ENCODE measurements around the gene GLTPD2.

The GLTPD2 gene

DNA sequence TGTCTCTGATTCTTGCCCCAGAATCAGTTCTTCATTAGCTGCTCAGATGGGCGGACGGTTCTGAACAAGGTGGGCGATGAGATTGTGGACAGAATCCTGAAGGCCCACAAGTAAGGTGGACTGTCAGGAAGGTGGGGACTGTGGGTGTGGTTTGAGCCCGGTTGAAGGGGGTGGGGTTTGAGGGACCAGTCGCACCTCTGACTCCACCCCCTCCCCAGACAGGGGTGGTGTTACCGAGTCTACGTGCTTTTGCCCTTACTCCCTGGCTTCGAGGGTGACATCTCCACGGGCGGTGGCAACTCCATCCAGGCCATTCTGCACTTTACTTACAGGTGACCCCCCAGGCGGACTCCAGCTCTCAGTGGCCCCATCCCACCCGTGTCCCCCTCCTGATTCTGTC, 29.5 kb downstream of the GLTPD2 start:
- H3K27ac ChIP-seq, result no peak overlapping the region
- no peak for TF ChIP-seq ZFX (IDR thresholded peaks at IDR 0.05; ENCODE audit: borderline replicate concordance)
- TF ChIP-seq, protein P1, sequence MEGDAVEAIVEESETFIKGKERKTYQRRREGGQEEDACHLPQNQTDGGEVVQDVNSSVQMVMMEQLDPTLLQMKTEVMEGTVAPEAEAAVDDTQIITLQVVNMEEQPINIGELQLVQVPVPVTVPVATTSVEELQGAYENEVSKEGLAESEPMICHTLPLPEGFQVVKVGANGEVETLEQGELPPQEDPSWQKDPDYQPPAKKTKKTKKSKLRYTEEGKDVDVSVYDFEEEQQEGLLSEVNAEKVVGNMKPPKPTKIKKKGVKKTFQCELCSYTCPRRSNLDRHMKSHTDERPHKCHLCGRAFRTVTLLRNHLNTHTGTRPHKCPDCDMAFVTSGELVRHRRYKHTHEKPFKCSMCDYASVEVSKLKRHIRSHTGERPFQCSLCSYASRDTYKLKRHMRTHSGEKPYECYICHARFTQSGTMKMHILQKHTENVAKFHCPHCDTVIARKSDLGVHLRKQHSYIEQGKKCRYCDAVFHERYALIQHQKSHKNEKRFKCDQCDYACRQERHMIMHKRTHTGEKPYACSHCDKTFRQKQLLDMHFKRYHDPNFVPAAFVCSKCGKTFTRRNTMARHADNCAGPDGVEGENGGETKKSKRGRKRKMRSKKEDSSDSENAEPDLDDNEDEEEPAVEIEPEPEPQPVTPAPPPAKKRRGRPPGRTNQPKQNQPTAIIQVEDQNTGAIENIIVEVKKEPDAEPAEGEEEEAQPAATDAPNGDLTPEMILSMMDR (IDR thresholded peaks at IDR 0.05), result no peak

DNA sequence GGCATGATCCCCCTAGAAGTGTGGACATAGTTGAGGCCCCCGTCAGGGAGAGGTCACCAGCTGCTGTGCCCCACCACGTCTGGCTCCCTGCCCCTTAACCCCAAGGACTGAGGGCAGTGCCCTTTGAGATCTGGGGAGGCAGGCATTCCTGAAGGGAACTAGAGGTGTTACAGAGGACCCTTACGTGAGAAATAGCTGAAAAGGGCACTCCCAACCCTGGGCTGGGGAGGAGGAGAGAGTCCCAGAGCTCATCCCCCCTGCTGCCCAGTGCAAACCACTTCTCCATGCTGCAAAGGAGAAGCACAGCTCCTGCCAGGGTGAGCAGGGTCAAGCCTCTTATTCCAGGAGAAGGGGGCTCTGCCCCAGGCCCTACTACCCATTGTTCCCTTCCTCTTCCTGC, 34.1 kb downstream of the GLTPD2 start:
- TF ChIP-seq ZFX (IDR thresholded peaks at IDR 0.05; ENCODE audit: borderline replicate concordance), result no peak
- TF ChIP-seq, protein P1 (IDR thresholded peaks at IDR 0.05), result no peak
- H3K27ac ChIP-seq, result no peak overlapping the region

DNA sequence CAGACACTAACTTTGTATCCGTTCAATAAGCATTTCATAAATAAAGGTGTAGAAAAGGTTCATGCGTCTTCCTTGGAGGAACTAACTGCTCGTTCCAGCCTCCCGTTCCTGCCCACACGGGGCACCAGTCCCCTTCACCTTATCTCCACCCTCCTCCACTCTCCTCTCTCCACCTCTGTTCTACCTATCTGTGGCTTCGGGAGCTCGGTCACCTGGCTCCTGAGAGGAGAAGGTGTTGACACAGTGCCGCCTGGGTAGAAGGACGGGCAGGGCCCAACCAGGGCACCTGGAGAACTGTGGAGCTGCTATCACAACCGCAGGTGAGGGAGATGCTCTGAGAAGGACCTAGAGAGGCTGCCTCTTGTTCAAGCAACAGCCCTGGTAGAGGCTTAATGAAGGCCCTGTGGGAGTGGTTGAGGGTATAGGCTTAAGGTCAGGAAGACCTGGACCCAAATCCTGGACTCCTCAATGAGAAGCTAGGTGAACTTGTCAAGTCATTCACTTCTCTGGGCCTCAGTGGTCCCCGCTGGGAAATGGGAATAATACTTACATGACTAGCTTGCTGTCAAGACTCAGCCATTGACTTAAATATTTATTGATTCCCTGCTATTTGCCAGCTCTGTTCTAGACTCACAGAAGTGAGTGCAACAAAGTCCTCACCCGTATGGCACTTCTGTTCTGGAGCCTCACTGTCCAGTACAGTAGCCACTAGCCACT, 34.8 kb downstream of the GLTPD2 start:
- TF ChIP-seq, protein P1 (IDR thresholded peaks at IDR 0.05), result no peak
- TF ChIP-seq ZFX (IDR thresholded peaks at IDR 0.05; ENCODE audit: borderline replicate concordance), result no peak
- no peak overlapping the region for H3K27ac ChIP-seq

DNA sequence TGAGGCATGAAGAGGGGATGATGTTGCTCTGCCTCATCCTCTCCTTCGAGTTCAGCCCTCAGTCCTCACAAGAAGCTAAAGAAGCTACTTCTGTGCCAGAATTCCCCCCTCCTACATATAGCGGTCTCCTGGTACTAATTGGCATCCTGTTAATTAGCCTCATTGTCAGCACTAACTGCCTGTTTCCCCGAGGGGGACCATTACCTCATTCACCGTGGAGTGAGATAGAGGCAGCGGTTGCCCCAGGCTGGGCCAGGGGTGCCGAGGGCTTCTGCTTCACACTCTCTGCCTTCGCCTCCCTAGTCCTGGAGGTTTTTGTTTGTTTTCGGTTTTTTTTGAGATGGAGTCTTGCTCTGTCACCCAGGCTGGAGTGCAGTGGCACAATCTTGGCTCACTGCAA, 38.6 kb downstream of the GLTPD2 start:
- TF ChIP-seq ZFX (IDR thresholded peaks at IDR 0.05; ENCODE audit: borderline replicate concordance), result no peak
- TF ChIP-seq, protein P1 (IDR thresholded peaks at IDR 0.05), result no peak
- H3K27ac ChIP-seq, result no peak overlapping the region

DNA sequence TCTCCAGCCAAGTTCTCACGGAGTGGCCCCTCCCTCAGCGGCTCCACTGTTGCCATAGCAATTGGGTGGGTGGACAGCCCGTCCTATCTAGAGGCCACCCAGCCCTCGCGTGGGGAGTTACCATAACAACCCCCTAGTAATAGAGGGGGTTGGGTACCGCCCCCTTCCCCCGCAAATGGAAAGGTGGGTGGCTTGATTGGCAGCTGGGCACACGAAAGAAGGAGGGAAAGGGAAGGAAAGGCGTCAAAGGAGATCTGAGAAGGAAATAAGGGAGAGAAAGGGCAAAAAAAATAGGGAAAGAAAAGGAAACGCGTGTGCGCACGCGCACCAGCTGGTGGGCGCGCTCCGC, 44.0 kb downstream of the GLTPD2 start:
- H3K27ac ChIP-seq, result peak overlapping the region; percentile 79

DNA sequence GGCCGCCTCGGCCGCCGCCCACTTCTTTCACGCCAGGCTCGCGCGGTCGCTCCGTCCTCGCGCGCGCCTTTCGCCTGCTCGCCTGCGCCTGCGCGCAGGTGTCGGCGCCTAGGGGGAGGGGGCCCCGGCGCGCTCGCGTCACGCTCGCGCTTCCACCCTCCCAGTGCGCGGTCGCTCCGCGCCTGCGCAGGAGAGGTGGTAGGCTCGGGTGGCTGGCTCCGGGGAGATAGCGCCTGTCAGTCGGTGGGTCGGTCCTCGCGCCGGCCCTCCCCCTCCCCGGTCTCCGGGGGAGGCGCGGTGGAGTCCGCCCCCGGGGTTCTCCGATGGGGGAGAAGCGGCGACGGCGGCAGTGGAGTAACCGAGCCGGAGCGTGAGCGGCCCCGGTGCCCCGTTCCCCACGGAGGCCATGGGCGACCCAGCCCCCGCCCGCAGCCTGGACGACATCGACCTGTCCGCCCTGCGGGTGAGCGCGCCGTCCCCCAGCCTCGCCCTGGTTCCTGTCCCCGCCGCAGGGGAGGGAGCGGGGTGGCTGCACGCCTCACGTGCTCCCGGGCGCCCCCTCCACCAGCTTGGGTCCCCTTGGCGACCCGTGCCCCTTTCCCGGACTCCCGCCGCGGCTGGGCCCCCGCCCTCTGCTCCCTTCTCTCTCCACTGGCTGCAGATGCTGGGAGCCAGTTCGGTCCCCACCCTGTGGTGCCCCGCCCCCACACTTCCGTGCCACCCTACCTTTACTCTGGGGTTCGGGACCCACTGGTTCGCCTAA, 44.6 kb downstream of the GLTPD2 start, which contains the start of gene MINK1:
MINK1 (plus strand) TSS at position 163 of the 763 bp plus-strand sequence; CDS start at position 407, 244 bp downstream.
- TF ChIP-seq, protein P1 (IDR thresholded peaks at IDR 0.05), result no peak
- TF ChIP-seq ZFX (IDR thresholded peaks at IDR 0.05; ENCODE audit: borderline replicate concordance), result no peak
- peak within 1 kb of the TSS; percentile 79 for H3K27ac ChIP-seq

DNA sequence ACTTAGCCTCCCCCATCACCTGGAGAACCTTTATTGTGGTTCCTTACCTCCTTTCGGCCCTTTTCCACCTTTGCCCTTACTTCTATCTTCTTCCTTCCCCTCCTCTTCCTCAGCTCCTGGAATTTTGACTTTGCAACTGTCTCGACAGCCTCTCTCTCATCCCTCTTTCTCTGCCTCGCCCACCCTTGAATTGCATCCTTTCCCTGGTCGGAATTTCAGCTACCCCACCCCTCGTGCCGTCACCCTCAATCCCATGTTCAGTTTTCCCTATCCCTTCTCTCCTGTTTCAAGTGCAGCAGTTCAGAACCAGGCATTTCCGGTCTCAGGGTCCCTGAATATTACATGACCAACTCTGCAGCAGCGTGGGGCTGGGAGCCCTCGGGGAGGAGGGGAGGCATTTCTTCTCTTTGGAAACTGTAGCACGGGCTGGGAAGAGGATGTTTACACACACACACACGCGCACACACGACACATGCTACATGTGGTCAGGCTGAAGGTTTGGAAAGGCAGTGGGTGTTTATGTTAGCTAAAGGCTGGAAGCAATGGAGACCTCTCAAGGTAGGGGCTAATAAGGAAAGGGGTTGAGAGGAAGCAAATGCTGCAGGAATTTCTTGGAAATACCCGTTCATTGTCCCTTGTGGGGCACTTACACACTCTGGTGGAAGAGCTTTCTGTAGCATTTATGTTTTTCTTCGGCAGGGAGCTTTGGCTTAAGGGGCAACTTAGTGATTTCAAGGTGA, 45.3 kb downstream of the GLTPD2 start:
- peak overlapping the region; percentile 79 for H3K27ac ChIP-seq

More for the DNA sequence above, 45.3 kb downstream of the GLTPD2 start:
- TF ChIP-seq, protein P1 (IDR thresholded peaks at IDR 0.05), result no peak
- TF ChIP-seq ZFX (IDR thresholded peaks at IDR 0.05; ENCODE audit: borderline replicate concordance), result no peak
